ENCODE measurements around the gene PHYH.

DNA sequence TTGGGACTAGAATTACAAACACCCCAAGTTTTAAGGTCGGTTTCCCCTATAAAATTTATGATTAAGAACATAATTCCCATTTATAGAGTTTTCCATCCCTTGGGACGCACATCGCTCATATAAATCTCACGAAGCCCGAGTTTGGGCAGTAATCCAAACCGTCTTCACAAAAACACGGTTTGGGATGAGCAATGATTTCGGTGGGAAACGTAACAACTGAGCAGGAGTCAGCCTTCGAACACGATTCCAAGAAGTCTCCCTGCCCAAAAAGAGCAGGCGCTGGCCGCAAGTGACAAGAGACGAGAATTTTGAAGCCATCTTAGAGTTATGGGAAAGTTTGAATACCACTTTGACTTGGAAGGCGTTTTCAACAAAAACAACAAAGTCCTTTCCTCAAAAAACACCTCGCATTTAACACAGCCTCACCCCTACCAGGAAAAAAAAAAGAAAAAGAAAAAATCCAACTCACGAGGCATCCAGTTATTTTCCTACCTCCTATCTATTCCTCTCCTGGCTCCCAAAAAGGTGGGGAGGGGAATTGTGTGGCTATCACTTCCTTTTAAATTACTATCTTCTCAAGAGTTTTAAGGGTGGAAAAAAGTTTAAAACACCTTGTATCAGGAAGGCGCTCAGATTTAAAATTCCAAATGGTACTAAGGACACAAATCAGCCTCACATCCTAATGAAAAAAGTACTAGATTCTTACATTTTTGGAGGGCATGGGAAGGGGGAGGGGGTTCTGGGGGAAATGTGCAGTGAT is 46.6 kb upstream of the PHYH start:
- TF ChIP-seq POLR2A (IDR thresholded peaks at IDR 0.05; ENCODE audit: low read depth, low read length) (no peak), POLR2AphosphoS5 (IDR thresholded peaks at IDR 0.05; ENCODE audit: low read depth, low read length) (no peak)

All from GM12892 (cell line).